Activated effector memory CD4-positive, alpha-beta T cell treated with Interleukin-2 at 50 U/mL for 16 hours (primary cell): ENCODE data around the gene CCT6A.
A peak's percentile ranks its signal among the peaks of the same experiment; 100 is the strongest.
"Not testable (repeated sequence)": the region's sequence is repeated elsewhere in the genome, so short reads cannot be mapped to it uniquely, and the experiment has no call there.

ENCODE experiments used
- DNase-seq: peaks from one replicate; pipeline ENCODE4 v3.0.0-alpha.2; 2020

Gene CCT6A

GRCh38 chr7:56051339-56052191 is at the start of gene CCT6A, which contains the start of gene PSPH:
Gene CCT6A, plus strand, starts transcription at chr7:56051765. Its CDS starts 84 bp downstream, at chr7:56051849.
Gene PSPH, minus strand, starts transcription at chr7:56051444. Its CDS starts 30,232 bp downstream, at chr7:56021212.
- DNase-seq = peak; percentile 83

GRCh38 chr7:56003749-56004148 is 47.8 kb upstream of the CCT6A start:
- no peak for DNase-seq

GRCh38 chr7:56007167-56007652 is 44.4 kb upstream of the CCT6A start:
- no peak for DNase-seq

GRCh38 chr7:56007891-56008290 is 43.7 kb upstream of the CCT6A start:
- no peak for DNase-seq

GRCh38 chr7:56009695-56010094 is 41.9 kb upstream of the CCT6A start:
- DNase-seq = no peak

GRCh38 chr7:56017015-56017414 is 34.5 kb upstream of the CCT6A start:
- DNase-seq = not testable (repeated sequence)

- no peak for DNase-seq
Observed at GRCh38 chr7:56019501-56019900, 32.1 kb upstream of the CCT6A start.

GRCh38 chr7:56023500-56023899 is 28.1 kb upstream of the CCT6A start:
- no peak for DNase-seq

- no peak for DNase-seq
Observed at GRCh38 chr7:56026538-56026937, 25.0 kb upstream of the CCT6A start.

GRCh38 chr7:56028942-56029630 is 22.5 kb upstream of the CCT6A start:
- no peak for DNase-seq

GRCh38 chr7:56030340-56030739 is 21.2 kb upstream of the CCT6A start:
- DNase-seq = no peak

GRCh38 chr7:56031556-56031955 is 20.0 kb upstream of the CCT6A start:
- not testable (repeated sequence) for DNase-seq

- DNase-seq = not testable (repeated sequence)
Observed at GRCh38 chr7:56032578-56032977, 19.0 kb upstream of the CCT6A start.

- peak; percentile 67 for DNase-seq
Observed at GRCh38 chr7:56033671-56034432, 17.7 kb upstream of the CCT6A start.

GRCh38 chr7:56040730-56041129 is 10.8 kb upstream of the CCT6A start:
- no peak for DNase-seq

- DNase-seq = not testable (repeated sequence)
Observed at GRCh38 chr7:56045758-56046157, 5.8 kb upstream of the CCT6A start.

- DNase-seq = no peak
Observed at GRCh38 chr7:56046721-56047445, 4.7 kb upstream of the CCT6A start.

- DNase-seq = not testable (repeated sequence)
Observed at GRCh38 chr7:56047446-56048116, 4.0 kb upstream of the CCT6A start.

GRCh38 chr7:56048245-56048644 is 3.3 kb upstream of the CCT6A start:
- DNase-seq = no peak

- not testable (repeated sequence) for DNase-seq
Observed at GRCh38 chr7:56048763-56049162, 2.8 kb upstream of the CCT6A start.

GRCh38 chr7:56051053-56051338 is 569 bp upstream of the CCT6A start:
- DNase-seq = no peak

- DNase-seq = no peak
Observed at GRCh38 chr7:56053379-56053778, 1.8 kb downstream of the CCT6A start.
